GM21526 (cell line): ENCODE results near the gene SFRP2.

Experiments
- ATAC-seq: cut with Tn5 transposase; IDR thresholded peaks from one replicate; pipeline ENCODE4 v1.9.1; 2021; ENCODE audit warnings: moderate library complexity; ENCODE audit not compliant: unreplicated experiment, low FRiP score

The SFRP2 gene

DNA sequence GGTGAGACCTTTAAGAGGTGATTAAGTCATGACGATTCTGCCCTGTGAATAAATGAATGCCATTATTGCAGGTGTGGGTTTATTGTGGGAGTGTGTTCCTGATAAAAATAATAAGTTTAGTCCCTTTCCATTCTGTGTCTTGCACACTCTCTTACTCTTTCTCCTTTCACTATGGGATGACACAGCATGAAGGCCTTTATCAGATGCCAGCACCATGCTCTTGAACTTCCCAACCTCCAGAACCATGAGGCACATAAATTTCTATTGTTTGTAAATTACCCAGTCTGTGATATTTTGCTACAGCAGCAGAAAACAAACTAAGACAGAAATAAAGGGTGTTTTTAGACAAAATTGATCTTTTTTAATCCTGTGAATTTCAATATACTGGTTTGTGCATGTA, 10.5 kb downstream of the SFRP2 start:
- ATAC-seq, result no peak

DNA sequence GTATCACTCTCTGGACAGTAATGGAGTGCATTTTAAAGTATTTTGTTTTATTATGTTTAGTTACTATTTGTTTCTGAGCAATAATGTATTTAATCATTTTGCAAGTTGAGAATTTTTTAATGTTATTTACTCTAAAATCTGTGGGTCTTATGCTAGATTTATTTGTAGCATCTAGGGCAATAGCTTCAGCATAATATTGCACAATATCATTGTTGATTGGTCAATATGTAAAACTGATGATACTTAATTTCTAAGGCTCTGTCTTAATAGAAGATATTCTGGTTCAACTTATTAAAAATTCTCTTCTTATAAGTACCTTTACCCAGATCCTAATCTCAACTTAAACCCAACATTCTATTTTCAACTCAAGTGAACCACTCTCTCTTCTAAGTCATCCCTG, 11.5 kb downstream of the SFRP2 start:
- no peak for ATAC-seq

DNA sequence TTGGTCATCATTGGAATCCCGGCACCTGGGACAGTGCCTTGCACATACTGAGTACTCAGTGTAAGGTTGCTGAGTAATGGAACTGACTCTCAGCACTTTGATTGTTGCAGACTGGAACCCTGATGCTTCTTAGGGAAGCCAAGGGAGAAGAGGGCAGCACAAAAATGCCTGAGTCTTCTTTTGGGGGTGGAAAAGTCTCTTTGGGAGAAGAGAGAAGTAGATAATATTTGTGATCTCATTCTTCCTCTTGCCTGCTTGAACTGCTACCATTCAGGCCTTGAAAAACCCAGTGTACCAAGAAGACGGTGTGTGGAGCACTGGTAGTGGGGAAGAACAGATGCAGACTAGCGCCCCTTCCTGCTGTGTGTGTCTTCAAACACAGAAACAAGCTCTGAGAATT, 12.3 kb downstream of the SFRP2 start:
- ATAC-seq, result no peak

DNA sequence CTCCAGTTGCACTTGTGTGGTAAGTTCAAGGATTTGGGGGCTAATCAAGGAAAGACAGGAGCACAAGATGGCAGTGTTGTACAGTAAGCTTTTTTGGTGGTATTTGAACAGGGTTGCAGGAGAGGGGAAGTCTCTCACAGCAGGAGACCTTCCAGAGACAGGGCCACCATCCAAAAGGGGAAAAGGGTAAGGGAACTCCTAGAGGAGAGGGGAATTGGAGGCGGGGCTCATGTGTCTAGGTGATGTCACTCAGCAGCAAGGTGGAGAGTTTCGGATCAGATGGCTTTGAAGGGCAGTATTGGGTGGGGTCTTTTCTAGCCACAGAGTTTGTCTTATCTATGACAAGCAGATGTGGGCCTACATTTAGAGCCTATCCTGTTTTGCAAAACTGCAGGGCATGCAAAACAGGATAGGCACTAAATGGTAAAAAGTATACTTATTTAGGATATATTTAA, 15.6 kb downstream of the SFRP2 start:
- no peak for ATAC-seq

DNA sequence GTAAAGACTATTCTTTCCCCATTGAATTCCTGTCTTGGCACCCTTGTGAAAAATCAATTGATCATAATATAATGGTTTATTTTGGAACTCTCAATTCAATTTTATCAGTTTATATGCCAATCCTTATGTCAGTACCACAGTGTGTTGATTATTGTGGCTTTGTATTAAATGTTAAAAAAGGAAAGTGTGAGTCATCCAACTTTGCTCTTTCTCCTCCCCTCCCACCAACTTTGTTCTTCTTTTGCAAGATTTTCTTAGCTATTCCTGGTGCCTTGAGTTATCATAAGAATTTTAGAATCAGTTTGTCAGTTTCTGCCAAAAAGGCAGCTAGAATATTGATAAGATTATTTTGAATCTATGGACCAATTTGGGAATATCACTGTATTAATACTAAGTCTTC, 17.8 kb downstream of the SFRP2 start:
- no peak for ATAC-seq

DNA sequence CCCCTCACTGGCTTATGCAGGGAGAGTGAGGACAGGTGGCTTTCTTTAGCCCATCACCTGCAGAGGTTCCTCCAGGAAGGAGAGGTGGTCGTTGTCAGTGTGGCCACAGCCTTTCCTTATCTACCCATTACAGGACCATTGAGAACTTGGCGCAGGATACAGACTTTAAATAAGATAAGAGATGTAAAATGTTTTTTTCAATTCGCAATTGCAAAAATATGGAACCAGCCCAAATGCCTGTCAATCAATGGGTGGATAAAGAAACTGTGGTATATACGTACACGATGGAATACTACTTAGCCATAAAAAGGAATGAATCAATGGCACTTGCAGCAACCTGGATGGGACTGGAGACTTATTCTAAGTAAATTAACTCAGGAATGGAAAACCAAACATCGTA, 22.1 kb downstream of the SFRP2 start:
- no peak for ATAC-seq

DNA sequence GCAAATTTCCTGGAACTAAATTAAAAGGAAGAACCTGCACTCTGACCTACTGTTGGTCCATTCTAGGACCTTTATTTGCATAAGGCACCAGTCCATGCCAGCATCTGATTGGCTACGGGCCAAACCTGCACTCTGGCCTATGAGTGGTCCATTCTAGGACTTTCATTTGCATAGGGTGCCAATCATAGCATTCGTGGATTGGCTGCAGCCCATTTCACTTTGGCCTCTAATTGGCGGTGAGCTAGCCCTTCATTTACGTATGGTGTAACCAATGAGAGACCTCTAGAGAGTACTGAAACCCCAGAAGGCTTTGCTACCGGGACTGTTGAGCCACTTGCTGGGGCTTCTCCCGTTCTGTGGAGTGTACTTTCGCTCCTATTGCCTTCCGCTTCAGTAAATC, 23.0 kb downstream of the SFRP2 start:
- no peak for ATAC-seq

DNA sequence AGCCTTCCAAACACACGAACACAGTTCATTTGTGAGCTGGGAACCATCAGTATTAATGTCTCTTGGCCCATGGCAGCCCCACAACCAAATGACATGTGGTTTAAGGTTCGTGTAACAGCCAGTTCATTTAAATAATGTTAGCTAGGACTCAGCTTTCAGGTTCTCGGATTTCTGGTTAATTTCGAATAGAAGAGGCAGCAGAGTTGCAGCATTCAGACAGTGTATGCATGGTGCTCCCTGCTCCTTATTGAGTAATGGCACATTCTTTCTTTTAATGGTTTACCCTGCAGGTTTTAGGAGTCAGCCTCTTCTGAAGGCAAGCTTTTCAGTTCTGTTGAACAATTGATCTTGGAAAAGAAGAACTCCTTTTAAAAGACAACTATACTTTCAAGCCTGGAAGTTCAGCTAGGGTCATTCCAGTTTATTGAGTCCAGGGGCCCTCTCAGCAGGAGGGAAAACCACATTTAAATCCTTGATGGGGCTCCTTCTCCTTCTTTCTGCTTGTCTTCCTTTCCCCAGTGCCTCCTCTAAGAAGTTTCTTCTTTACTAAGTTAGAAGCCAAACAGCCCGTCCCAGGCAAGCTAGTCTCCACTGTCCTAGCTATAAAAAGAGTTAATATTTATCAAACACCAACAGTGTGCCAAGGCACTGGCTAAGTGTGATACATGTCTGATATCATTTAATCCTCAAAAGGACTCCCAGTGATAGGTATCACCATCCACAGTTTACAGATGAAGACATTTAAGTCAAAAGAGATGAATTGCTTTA, 24.1 kb downstream of the SFRP2 start:
- no peak for ATAC-seq

DNA sequence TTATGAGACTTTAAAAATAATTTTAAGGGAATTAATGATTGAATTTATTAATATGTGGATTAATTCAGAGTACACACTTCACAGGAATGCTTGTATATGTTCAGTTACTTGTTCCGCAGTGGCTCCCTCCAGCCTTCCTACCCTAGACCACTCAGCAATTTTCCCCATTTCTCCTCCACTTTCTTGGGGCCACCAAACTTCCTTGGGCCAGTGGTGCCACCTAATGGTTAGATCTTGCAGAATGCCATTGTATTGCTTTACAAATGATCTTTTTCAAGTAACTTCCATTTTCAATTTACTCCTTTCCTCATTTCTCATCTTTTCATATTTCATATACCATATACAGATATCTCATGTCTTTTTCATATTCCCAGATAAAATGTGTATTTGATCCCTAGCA, 25.5 kb downstream of the SFRP2 start:
- no peak for ATAC-seq

DNA sequence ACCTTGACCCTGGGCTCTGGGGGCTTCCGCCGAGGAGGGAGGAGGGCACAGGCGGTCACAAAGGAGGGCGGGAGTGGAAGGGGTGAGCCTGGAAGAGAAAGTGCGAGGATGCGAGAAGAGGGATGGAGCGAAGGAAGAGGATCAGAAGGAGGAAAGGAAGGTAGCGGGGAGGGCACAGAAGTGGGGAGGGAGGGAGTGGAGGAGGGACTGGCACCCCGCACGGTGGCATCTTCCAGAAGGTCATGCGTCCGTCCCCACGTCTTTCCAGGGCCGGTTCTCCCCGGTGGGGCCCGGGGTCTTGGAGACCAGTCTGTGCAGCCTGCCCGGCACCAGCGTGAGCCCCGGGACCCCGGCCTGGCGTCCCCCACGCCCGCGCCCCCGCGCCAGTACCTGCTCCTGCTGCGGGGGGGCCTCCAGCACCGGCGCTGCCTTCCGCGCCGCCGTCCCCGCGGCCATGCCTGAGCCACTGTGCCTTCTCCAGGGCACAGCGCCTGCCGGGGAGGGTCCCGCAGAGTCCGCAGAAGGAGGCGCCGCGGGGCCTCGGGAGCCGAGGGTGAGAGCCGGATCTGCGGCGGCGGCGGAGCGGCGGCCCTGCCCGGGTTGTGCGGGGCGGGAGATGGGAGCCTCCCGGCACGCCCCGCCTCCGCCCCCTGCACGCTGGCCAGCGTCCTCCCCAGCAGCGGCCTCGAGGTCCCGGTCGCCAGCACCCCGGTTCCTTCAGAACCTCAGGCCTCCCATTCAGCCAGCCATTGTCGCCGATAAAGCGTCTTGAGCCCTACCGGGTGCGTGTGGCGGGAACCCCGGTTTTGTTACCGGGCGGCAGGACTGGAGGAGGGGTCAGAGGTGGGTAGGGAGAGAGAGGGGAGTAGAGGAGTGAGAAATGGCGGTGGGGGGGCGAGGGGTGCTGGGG, 29.2 kb downstream of the SFRP2 start, which contains the start of gene RNF175:
RNF175 (minus strand) TSS at position 618 of the 910 bp plus-strand sequence; CDS start at position 456, 162 bp downstream.
- ATAC-seq, result no peak

DNA sequence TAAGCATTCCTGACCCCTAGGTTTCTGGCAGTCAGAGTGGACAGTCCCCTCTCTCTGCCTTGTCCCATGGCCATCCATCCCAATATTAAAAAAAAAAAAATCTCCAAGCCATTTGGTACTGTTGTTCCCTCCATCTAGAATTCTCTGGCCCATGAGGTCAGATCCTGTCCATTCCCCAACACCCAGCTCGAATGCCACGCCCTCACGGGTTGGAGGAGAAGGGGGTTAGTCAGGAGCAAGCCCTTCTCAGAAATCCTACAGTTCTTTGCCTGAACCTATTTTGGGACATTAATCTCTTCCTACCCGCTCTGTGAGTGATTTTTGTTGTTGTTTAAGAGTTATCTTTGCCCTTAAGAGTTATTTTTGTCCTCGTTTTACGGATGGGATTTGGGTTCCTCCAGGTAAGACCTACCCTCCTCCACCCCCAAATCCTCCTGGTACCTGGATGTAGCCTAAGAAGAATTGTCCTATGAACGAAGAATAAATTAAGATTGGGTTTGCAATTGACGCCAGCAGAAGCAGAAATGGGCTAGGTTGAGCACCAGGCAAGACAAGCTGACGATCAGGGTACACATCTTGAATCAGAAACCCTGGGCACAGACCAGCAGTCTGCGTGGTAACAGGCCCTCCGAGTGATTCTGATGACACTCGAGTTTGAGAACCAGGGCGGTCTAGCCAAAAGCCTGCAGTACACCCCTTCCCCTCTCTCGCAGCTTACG, 30.0 kb downstream of the SFRP2 start:
- no peak for ATAC-seq

DNA sequence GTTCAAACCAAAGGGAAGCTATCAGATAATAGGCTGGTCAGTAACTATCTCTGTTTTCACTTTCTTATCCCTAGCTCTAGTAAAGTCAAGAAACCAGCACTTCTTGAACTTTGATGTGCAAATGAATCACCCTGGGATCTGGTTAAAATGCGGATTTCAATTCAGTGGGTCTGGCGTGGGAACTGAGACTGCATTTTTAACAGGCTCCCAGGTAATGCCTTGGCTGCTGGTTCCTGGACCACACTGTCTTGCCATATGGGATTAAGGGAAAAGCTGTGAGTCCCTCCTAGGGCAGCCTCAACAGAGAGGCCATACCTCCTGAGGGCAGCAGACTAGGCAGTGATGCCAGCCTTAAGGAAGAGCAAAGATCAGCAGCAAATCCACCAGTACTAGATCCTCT, 30.7 kb downstream of the SFRP2 start:
- no peak for ATAC-seq

DNA sequence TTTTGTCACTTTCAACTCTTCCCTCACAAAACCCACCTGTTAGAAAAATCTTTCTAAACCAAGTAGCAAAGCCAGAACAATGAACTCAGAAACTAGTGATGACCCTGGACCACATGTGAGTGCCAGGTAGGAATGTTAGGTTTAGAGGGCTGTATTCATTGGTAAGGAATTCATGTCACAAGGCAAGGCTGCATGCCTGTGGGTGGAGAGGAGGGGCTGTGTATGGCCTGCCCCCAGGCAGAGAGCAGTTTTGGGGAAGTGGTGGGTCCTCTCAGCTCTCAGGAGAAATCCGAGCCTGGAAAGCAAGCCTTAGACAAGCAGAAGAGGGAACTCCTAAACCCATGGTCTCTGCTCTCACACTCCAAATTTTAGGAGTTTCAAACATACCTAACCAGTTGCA, 31.5 kb downstream of the SFRP2 start:
- ATAC-seq, result no peak

DNA sequence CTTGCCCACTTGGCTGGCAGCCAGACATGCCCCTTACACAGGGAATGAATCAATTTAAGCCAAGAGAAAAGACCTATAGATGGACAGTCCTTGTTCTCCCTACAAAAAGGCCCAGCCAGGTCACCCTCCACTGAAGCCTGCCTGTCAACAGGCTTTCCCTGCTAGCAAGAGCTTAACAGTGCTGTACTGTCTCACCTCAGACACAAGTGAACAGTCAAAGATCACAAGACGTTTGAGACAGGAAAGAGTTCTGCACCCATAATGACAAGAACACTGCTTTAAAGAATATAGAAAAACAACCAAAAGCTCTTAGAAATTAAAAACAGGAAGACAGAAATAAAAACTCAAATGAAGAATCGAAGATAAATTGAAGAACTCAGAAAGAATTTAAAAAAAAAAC, 33.7 kb downstream of the SFRP2 start:
- no peak for ATAC-seq

DNA sequence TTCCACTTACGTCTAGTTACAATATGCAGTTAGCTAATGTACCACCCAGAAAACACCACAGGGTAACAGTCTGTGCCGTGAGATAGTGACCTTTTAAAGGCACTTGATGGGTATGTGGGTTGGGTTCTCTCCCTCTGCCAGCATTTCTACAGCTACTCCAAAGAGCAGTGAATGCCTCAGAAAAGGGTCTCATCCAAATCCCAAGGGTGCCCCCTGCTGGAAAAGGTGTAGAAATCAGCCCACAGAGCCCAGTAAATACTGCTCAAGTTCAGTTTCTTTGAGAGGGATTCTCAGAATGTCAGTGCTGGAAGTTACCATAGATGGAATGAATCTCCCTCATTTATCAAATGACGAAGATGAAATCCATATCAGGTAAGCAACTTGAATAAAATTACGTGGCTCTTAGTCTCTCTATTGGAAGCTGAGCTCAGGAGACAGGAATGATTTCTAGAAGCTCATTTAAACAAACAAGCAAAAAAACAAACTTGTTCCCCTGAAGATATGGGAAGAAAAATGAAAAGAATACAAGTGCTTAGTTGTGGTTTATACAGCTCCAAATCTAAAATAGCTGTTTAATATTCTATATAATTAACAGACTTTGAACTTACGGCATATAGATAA, 38.6 kb downstream of the SFRP2 start:
- peak; percentile 84 for ATAC-seq

DNA sequence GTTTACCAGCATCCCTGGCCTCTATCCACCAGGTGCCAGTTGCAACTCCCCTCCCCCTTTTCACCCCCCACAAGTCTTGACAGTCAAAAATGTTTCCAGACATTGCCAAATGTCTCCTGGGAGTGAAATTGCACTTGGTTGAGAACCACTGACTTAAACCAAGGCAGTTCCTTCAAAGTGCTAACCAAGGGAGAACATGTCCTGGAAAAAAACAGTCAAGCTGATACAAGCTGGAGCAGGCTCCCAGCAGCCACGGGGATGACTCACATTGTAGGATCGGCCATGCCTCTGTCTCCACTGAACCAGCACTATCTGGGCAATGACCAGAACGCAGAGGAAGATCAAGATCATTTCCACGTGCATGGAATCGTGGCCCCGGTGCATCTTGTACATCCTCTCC, 40.5 kb downstream of the SFRP2 start:
- no peak for ATAC-seq

DNA sequence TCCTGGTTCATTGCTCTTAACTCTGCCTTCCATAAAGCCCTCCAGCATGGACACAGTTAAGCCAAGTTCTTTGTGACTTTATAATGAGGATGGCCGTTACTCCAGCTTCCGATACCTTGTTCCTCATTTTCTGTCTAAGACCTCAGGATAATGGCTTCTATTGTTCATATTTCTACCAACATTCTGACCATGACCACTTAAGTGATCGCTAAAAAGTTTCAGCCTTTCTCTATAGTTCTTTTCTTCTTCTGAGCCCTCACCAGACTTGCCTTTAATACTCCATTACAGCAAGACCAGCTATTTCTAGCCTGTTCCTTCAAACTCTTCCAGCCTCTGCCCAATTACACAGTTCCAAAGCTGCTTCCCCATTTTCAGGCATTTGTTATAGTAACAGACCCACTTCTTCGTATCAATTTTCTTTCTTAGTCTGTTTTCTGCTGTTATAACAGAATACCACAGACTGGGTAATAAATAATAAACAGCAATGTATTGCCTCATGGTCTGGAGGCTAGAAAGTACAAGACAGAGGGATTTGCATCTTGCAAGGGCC, 41.4 kb downstream of the SFRP2 start:
- ATAC-seq, result no peak

DNA sequence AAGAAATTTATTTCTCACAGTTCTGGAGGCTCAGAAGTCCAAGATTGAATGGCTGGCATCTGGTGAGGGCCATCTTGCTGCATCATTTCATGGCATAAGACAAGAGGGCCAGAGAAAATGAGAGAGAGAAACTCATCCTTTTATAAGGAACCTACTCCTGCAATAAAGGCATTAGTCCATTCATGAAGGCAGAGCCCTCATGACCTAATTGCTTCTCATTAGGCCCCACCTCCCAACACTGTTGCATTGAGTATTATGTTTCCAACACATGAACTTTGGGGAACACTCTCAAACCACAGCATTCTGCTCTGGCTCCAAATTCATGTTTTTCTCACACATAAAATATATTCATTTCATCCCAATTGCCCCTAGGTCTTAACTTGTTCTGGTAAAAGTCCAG, 43.2 kb downstream of the SFRP2 start:
- no peak for ATAC-seq

DNA sequence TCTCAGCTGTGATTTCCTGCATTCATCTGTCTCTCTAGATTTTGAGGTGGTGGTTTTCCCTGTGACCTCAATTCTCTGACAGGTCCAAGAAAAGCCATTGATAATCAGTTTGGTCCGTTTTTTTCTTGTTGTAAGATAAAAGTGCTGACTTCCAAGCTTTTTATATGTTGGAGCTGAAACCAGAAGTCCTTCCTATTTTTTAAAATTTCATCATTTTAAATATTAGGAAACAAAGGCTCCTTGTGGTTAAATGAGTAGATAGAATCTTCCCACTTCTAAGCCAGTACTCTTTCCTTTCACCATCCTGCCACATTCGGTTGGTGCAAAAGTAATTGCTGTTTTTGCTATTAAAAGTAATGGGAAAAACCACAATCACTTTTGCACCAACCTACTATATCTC, 47.3 kb downstream of the SFRP2 start:
- no peak for ATAC-seq

DNA sequence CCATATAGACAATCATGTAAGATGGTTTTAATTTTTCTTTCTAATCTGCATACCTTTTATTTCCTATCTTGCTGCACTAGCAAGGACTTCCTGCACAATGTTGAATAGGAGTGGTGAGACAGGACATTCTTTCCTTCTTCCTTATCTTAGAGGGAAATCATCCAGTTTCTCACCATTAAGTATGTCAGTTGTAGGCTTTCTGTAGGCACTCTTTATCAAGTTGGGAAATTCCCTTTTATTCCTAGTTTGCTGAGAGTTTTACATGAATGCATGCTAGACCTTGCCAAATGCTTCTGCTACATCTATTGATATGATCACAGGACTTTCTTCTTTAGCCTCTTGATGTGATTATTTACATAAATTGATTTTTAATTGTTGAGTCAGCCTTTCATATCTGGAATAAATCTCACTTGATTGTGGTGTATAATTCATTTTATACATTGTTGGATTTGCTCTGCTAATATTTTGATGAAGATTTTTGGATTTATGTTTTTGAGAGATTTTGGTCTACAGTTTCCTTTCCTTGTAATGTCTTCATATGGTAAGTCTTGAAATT, 52.9 kb downstream of the SFRP2 start:
- no peak for ATAC-seq
